Stimulated activated CD4-positive, alpha-beta T cell treated with anti-CD3 and anti-CD28 coated beads, Interleukin-1b, Interleukin-23, amount 100 ng/mL, for 1 hour (primary cell): ENCODE measurements around the gene KSR1.
"Not testable (repeated sequence)": the region's sequence is repeated elsewhere in the genome, so short reads cannot be mapped to it uniquely, and the experiment has no call there.

Source experiments
- DNase-seq, 2 donors: peaks; one replicate each; pipeline ENCODE4 v3.0.0-alpha.2; 2020; ENCODE audit warnings: low read depth in 2 of 2

Gene KSR1

GRCh38 chr17:27455914-27456680 is at the start of gene KSR1:
KSR1 (plus strand) TSS chr17:27456448; CDS start chr17:27456644, 196 bp downstream.
- peak; percentile 50 to 56 for DNase-seq

DNA sequence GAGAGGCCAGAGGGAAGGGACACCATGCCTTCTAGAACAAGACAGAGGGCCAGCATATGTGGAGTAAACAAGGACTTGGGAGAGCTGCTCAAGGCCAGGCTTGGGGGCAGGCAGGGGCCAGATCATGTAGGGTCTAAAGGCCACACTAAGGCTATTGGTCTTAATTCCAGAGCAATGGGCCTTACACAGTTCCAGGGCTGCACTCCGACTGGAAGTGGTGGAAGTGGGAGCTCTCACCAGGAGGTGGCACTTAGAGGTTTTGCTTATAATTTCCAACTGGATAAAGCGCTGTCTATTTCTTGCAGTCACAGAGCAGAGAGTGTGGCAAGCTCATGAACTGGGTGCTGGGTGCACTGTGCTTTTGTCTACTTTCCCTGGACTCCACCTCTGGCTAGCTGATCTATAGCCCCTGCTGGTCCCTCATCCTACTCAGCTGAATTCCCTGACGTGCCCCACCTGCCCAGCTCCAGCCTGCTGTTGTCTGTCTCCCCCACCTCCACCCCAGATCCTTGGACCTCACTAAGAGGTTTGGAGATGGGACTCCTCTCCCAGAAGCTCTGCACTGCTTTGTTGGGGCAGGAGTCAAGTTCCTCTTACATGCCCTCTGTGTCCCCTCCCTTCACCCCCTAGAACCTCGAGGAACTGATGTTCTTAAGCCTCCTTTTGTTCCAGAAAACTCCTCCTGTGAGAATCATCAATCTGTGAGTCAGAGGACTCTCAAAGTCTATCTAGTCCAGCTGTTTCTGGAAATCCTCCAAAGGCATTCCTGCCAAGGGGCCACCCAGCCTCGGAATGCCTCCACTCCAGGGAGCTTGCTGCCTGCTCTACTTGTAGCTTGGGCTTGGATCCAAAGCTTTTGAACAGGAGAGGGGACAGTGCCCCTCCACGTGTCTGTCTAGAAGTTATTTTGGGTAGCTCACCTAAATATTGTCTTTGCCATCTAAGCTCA is 48.1 kb upstream of the KSR1 start:
- no peak for DNase-seq

- no peak for DNase-seq
Observed at GRCh38 chr17:27408891-27409290, 47.4 kb upstream of the KSR1 start.

- DNase-seq: not testable (repeated sequence)
Observed at GRCh38 chr17:27412158-27412557, 44.1 kb upstream of the KSR1 start.

DNA sequence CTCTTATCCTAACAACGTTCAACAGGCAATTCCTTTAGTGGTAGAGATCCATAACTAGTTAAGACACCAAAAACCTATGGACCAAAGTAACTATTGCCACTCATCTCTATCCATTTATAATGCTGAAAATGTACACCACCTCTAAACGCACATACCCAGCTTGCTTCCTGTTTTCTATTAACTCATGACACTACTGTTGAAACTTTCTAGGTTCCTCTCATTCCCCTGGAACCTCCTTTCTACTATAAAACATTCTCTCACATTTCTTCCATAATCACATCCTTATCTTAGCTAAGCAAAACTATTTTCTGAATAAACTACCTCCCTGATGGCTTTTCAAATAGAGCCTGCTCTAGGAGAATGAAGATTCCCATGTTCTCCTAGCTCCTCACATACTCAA is 42.9 kb upstream of the KSR1 start:
- DNase-seq: no peak

- no peak for DNase-seq
Observed at GRCh38 chr17:27413792-27414191, 42.5 kb upstream of the KSR1 start.

DNA sequence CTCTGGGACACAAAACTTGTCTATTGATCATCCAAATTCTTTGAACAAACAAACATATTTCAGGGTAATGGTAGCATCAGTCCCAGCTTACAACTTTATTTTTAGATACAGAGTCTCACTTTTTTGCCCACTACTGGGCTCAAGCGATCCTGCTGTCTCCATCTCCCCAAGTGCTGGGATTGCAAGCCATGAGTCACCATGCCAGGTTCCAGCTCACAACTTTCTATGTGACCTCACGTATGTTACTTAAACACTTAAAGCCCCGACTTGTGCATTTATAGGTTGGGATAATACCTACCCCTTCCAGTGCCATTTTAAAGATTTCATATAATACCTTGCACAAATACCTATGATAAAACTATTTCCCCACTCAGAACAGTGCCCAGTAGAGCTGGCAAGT is 42.0 kb upstream of the KSR1 start:
- no peak for DNase-seq

DNA sequence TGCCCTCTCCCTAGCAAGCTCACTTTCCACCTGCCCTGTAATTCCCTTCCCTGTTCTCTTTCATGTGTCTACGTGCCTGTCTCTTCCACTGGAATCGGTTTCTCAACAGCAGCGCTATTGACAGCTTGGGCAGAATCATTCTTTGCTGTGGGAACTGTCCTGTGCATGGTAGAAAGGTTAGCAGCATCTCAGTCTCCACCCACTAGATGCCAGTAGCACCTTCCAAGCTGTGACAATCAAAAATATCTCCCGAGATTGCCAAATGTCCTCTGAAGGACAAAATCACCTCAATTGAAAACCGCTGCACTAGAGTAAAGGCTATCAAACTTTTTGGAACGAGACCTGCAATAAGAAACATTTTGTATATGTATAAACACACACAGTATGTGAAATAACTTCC is 41.6 kb upstream of the KSR1 start:
- DNase-seq: no peak

- no peak for DNase-seq
Observed at GRCh38 chr17:27415120-27415795, 41.0 kb upstream of the KSR1 start.

DNA sequence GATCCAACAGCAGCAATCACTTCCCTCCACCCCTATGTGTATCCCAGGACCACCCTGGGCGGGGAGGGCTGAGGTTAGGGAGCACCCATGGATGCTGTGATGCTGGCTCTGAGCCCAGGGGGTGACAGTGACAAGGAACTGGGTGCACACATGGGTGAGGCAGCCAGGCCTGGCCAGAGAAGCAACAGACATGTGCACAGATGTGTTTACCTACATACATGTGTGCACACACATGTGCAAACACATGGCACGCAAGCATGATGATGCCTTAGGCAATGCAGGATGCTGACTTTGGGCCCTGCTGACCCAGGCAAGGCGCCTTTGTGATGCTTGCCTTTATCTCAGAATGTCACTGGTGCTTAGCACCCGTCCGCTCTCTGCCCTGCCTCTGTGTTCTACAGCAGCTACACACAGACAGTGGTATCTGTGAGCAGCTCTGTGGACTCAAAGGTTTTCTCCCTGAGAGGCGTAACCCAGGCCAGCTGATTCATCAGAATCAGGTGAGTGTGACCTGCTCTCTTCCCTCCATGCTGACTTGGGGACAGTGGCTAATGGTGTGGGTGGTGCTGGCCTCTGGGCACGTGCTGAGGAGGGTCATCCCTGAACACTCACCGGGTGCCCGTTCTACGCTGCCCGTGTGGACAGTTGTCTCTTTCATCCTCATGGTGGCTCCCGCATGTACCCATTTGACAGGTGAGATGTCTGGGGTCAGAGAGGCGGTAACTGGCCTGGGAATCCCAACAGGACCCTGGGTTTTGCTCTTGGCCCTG is 38.5 kb upstream of the KSR1 start:
- DNase-seq: no peak

GRCh38 chr17:27418366-27418615 is 38.0 kb upstream of the KSR1 start:
- DNase-seq: no peak

DNA sequence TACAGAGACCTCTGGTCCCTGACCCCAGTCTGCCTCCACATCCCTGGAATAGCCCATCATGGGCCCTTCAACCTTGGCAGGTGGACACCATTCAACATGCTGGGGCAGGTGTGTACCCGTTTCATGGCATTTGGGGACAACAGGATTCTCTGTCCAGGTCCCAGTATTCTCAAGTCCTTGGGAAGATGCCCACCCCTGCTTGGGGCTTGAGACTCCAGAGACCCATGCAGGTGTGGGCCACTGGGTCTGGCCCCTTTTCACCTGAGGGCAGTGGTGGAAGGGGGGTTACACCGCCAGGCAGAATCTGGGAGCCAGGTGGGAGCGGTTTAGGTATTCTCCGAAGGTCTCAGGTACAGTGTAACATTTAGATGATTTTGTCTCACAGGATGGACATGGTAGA is 37.1 kb upstream of the KSR1 start:
- DNase-seq: no peak

GRCh38 chr17:27420211-27420950 is 35.9 kb upstream of the KSR1 start:
- no peak for DNase-seq

DNA sequence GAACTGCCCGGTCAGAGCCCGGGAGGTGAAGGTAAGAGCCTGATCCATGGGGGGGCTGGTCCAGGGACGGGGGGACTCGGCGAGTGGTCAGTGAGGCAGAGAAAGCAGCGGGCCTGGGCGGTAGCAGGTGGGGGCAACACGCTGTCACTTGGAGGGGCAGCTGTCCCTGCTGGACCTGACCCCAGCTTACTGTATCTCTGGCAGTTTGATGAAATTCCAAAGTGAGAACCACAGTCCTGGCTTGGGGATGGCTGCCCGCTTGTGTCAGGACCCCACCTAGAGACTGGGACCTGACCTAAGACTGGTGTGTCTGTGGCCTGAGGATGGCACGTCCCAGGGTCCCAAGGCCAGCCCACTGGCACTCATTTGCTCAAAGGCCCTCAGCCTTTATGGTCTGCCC is 35.1 kb upstream of the KSR1 start:
- DNase-seq: no peak

DNA sequence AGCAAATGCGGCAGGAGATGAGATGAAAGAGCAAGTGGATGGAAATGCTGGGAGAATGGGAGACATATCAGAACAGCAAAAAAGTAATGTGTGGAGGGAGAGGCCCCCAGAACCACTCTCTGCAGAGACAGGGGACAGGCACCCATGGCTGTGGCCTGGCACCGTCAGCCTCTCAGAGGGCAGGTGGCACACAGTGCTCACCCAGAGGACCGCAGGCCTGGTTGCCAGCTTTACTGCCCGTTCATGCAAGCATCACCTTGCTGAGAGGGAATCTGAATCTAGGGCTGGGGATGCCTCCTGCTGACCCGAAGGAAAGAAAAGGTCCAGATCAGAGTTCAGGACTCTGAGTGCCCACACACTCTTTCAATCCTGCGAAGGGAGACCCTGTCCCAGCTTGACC is 34.6 kb upstream of the KSR1 start:
- DNase-seq: not testable (repeated sequence)

GRCh38 chr17:27422601-27423000 is 33.6 kb upstream of the KSR1 start:
- no peak for DNase-seq

DNA sequence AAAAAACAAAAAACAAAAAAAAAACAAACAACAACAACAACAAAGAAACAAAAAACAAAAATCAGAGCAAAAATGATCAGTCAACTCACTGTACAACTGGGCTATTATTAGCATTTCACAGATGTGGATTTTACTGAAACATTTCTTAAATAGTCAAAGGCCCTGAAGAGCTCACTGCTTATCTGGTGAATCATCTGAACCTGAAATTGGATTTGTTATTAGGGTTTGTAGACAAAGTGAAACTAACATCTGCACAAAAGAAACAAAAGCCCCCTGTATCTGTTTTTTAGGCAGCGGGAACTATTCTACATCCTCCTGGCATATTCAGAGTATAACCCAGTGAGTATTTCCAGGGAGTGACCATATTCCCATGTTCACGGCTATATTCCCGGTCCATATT is 32.6 kb upstream of the KSR1 start:
- DNase-seq: no peak

DNA sequence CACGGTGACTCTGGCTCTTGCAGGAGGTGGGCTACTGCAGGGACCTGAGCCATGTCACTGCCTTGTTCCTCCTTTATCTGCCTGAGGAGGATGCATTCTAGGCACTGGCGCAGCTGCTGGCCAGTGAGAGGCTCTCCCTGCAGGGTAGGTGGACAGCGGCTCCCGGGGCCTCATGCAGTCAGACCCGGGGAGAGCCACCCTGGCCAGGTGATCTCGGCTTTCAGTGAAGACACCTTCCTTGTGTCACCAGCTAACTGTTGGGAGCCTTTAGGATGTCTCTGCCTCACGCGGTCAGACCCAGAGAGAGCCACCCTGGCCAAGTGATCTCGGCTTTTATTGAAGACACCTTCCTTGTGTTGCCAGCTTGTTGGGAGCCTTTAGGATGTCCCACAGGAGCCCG is 31.7 kb upstream of the KSR1 start:
- DNase-seq: no peak

DNA sequence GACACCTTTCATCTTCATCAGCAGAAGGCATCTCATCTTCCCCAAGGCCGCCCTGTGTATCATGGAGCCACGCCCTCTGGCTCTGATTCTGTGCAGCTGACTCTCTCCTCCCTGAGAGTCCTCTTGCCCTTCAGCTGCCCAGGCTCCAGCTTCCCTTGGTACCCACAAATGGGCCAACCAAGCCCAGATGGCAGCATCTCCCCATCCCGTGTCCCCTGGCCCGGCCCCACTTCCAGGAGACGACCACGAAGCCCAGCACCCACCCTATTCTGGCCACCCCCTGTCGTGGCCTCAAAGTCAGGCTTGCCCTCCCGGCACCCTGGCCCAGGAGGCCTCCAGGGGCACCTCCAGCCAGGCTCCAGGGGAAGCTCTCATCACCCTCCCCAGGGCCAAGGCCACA is 31.3 kb upstream of the KSR1 start:
- DNase-seq: no peak

- not testable (repeated sequence) for DNase-seq
Observed at GRCh38 chr17:27425571-27425970, 30.7 kb upstream of the KSR1 start.

DNA sequence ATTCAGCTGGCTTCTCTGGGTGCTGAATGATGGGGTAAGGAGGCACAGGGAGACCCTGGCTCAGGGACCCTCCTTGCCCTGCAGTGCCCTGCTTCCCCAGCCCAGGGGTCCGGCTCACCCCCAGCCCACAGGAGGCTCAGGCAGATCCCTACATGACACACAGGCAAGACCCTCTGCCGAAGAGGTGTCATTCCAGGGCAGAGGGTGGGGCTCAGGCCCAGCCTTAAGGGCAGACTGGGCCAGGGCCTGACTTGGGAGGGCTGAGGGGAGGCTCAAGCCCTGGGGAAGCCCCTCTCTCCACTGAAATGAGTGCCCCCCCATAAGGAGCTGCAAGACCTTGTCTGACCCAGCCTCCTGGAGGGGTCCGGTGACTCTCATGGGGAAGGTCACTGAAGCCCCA is 30.3 kb upstream of the KSR1 start:
- no peak for DNase-seq
